CD14-positive monocyte (primary cell): ENCODE measurements around the gene LGALS8. TPM values are rescaled to one million over a fixed set of nuclear protein-coding genes. Genes with fewer than 3 reads are reported as not detected.

Experiments used
- DNase-seq, 3 donors: peaks; one replicate each; pipeline ENCODE4 v3.0.0-alpha.2; 2011 to 2022
- H2AFZ ChIP-seq: 2 replicates; pipeline ENCODE4 v1.6.0; 2012; ENCODE audit warnings: mild to moderate bottlenecking, low read depth, low read length, inconsistent platforms; ENCODE audit not compliant: insufficient read depth, poor library complexity, severe bottlenecking
- H3K27ac ChIP-seq, 2 donors: 1 replicate in 1 of 2; 2 replicates in 1 of 2; pipeline ENCODE4 v1.5.1; 2012 to 2013; ENCODE audit warnings: low read length in 2 of 2, control low read depth in 1 of 2, inconsistent platforms in 1 of 2, low read depth in 1 of 2, mild to moderate bottlenecking in 1 of 2
- H3K27me3 ChIP-seq, 2 donors: one replicate each; pipeline versions ENCODE4 v1.6.0 to v1.6.1; 2011 to 2013; ENCODE audit warnings: low read length in 2 of 2; ENCODE audit not compliant: control insufficient read depth in 2 of 2, insufficient read depth in 2 of 2
- H3K36me3 ChIP-seq, 2 donors: replicated peaks in 1 of 2; 1 replicate in 1 of 2; 2 replicates in 1 of 2; pipeline versions ENCODE4 v1.5.1 to v1.6.1; 2012 to 2013; ENCODE audit warnings: low read length in 2 of 2, control low read depth in 1 of 2, inconsistent platforms in 1 of 2, mild to moderate bottlenecking in 1 of 2; ENCODE audit not compliant: insufficient read depth in 2 of 2, control insufficient read depth in 1 of 2
- H3K4me1 ChIP-seq, 2 donors: 1 replicate in 1 of 2; 2 replicates in 1 of 2; pipeline versions ENCODE4 v1.5.1 to v1.6.1; 2012 to 2013; ENCODE audit warnings: low read length in 2 of 2, control low read depth in 1 of 2, inconsistent platforms in 1 of 2, mild to moderate bottlenecking in 1 of 2, moderate library complexity in 1 of 2; ENCODE audit not compliant: insufficient read depth in 2 of 2, control insufficient read depth in 1 of 2
- H3K4me2 ChIP-seq: replicated peaks from 2 replicates; pipeline ENCODE3; 2012; ENCODE audit warnings: low read length, moderate library complexity, mild to moderate bottlenecking; ENCODE audit not compliant: poor library complexity, severe bottlenecking; ENCODE audit errors: extremely low read depth
- H3K4me3 ChIP-seq, 3 experiments: fragments of 200-600 bp in 1 of 3; sonication (generic) in 1 of 3; replicated peaks in 1 of 3; 1 replicate in 2 of 3; 2 replicates in 1 of 3; pipeline ENCODE4 v1.5.1; 2011 to 2013; ENCODE audit warnings: low read length in 3 of 3, mild to moderate bottlenecking in 3 of 3, control low read depth in 2 of 3, low read depth in 2 of 3, inconsistent platforms in 1 of 3, moderate library complexity in 1 of 3
- H3K79me2 ChIP-seq: 2 replicates; pipeline ENCODE4 v1.6.0; 2012; ENCODE audit warnings: mild to moderate bottlenecking, control low read depth, inconsistent platforms, low read length, moderate library complexity; ENCODE audit not compliant: insufficient read depth
- H3K9ac ChIP-seq: 2 replicates; pipeline ENCODE4 v1.6.0; 2017; ENCODE audit warnings: low read length, mild to moderate bottlenecking; ENCODE audit not compliant: insufficient read depth, poor library complexity, severe bottlenecking
- H3K9me3 ChIP-seq, 2 donors: replicated peaks in 1 of 2; 1 replicate in 1 of 2; 2 replicates in 1 of 2; pipeline versions ENCODE4 v1.5.1 to v1.6.1; 2012 to 2013; ENCODE audit warnings: low read length in 2 of 2, control low read depth in 1 of 2; ENCODE audit not compliant: control insufficient read depth in 1 of 2, insufficient read depth in 1 of 2
- H4K20me1 ChIP-seq: 2 replicates; pipeline ENCODE4 v1.6.0; 2012; ENCODE audit warnings: mild to moderate bottlenecking, low read length, control low read depth, moderate library complexity; ENCODE audit not compliant: insufficient read depth
- H3K27ac Mint-ChIP-seq, 7 donors: one replicate each; pipeline ENCODE4 v1.8.0; 2020; ENCODE audit warnings: mild to moderate bottlenecking in 7 of 7, mixed read lengths in 7 of 7, moderate library complexity in 6 of 7, inconsistent platforms in 2 of 7
- H3K27me3 Mint-ChIP-seq, 3 donors: one replicate each; pipeline ENCODE4 v1.8.0; 2021 to 2022; ENCODE audit warnings: low read depth in 3 of 3, mild to moderate bottlenecking in 3 of 3, mixed read lengths in 3 of 3, moderate library complexity in 3 of 3, inconsistent platforms in 1 of 3
- H3K36me3 Mint-ChIP-seq, 2 donors: one replicate each; pipeline ENCODE4 v1.8.0; 2020; ENCODE audit warnings: mixed read lengths in 2 of 2, inconsistent platforms in 1 of 2, mild to moderate bottlenecking in 1 of 2
- H3K4me1 Mint-ChIP-seq: one replicate; pipeline ENCODE4 v1.8.0; 2020; ENCODE audit warnings: mild to moderate bottlenecking, mixed read lengths
- H3K4me3 Mint-ChIP-seq, 2 donors: one replicate each; pipeline ENCODE4 v1.8.0; 2020; ENCODE audit warnings: mild to moderate bottlenecking in 2 of 2, mixed read lengths in 2 of 2, moderate library complexity in 1 of 2
- H3K9me3 Mint-ChIP-seq, 7 donors: one replicate each; pipeline ENCODE4 v1.8.0; 2020 to 2022; ENCODE audit warnings: mixed read lengths in 7 of 7, mild to moderate bottlenecking in 6 of 7, moderate library complexity in 6 of 7, inconsistent platforms in 2 of 7
- CTCF ChIP-seq: fragments of 200-600 bp; IDR thresholded peaks from one replicate; pipeline ENCODE4 v1.8.0; 2022; ENCODE audit warnings: antibody characterized with exemption, mild to moderate bottlenecking
- WGBS: methylation state at CpG from one replicate; pipeline ENCODE4 v1.1.5; 2013; ENCODE audit warnings: missing lambda C conversion rate; ENCODE audit not compliant: insufficient coverage; 5-methylcytosine and 5-hydroxymethylcytosine counted together
- intact Hi-C, 2 donors: fragments of 100-400 bp; cut with micrococcal nuclease; formaldehyde crosslinking; loops; one replicate each; pipeline versions ENCODE4 v1.15.0 to v1.15.1; 2023
- polyA plus RNA-seq, 3 donors: library from polyadenylated mRNA; depleted of rRNA in 1 of 3; unstranded in 2 of 3; stranded (reverse) in 1 of 3; fragments of 300-500 nt in 2 of 3; fragments of >200 nt in 1 of 3; fragmentation: Illumina TruSeq in 2 of 3; gene quantifications; 1 replicate in 2 of 3; 2 replicates in 1 of 3; pipeline ENCODE4 v1.2.3, GENCODE V29; 2012 to 2021

LGALS8 gene
- polyA plus RNA-seq, 3 donors = 58.9 to 84.6 (median 75.7) TPM

- Histone ChIP-seq H3K27me3 (no peaks in the 10 kb centered on the region), H3K4me2 (no peak overlapping the region), H3K4me1 (no peaks in the 10 kb centered on the region), H3K9ac (no peak overlapping the region), H3K4me3 (no peak overlapping the region), H3K79me2 (no peaks in the 10 kb centered on the region), H3K36me3 (peaks cover 86 to 99% of the 10 kb centered on the region in 2 donors), H4K20me1 (no peaks in the 10 kb centered on the region), H3K9me3 (no peaks in the 10 kb centered on the region), H3K27ac (no peak overlapping the region), H2AFZ (no peak overlapping the region)
- no peak overlapping the region for H3K27ac Mint-ChIP-seq
- H3K27me3 Mint-ChIP-seq = no peaks in the 10 kb centered on the region
- no peak for TF ChIP-seq CTCF
- H3K4me3 Mint-ChIP-seq = no peak overlapping the region
- peaks cover 77 to 93% of the 10 kb centered on the region in 2 donors for H3K36me3 Mint-ChIP-seq
- H3K4me1 Mint-ChIP-seq = no peaks in the 10 kb centered on the region
- no peak for DNase-seq
- intact Hi-C loops = no loop called here
- no peaks in the 10 kb centered on the region for H3K9me3 Mint-ChIP-seq
- 100% methylated on average over 1 of the region's 2 CpGs for WGBS
Observed at GRCh38 chr1:236581528-236581927, 57.7 kb downstream of the LGALS8 start.

GRCh38 chr1:236589531-236589930, 65.7 kb downstream of the LGALS8 start:
- Mint-ChIP-seq H3K4me1 (no peaks in the 10 kb centered on the region), H3K9me3 (no peaks in the 10 kb centered on the region), H3K27me3 (no peaks in the 10 kb centered on the region), H3K36me3 (peaks cover 86% of the 10 kb centered on the region in 2 donors), H3K4me3 (no peak overlapping the region), H3K27ac (no peak overlapping the region)
- H3K9me3 ChIP-seq = no peaks in the 10 kb centered on the region
- H3K4me1 ChIP-seq = no peaks in the 10 kb centered on the region
- H3K27me3 ChIP-seq = no peaks in the 10 kb centered on the region
- H3K27ac ChIP-seq = no peak overlapping the region
- DNase-seq = no peak
- intact Hi-C loops = no loop called here
- WGBS = no CpG with 5 or more reads among the region's 4 CpGs
- no peaks in the 10 kb centered on the region for H3K79me2 ChIP-seq
- TF ChIP-seq CTCF = no peak
- H4K20me1 ChIP-seq = no peaks in the 10 kb centered on the region
- no peak overlapping the region for H2AFZ ChIP-seq
- no peak overlapping the region for H3K4me2 ChIP-seq
- no peak overlapping the region for H3K4me3 ChIP-seq
- H3K36me3 ChIP-seq = peaks cover 87 to 99% of the 10 kb centered on the region in 2 donors
- H3K9ac ChIP-seq = no peak overlapping the region
